ENCODE results near the gene FOXL3. TPM values are rescaled to one million over a fixed set of nuclear protein-coding genes. Genes with fewer than 3 reads are reported as not detected.
"Not testable (repeated sequence)": the region's sequence is repeated elsewhere in the genome, so short reads cannot be mapped to it uniquely, and the experiment has no call there.

The FOXL3 gene
- total and polyA plus RNA-seq, 12 donors = not detected

- intact Hi-C loops (cut with DNase I) = loop anchor here in 1 of 2 donors (10.0 kb wide), 1 partner anchor 110 kb away; no protein-coding TSS in a partner anchor
- DNase-seq = no peak
- no peak overlapping the region for H3K4me3 ChIP-seq
- WGBS, 4 donors = 78 to 90% (median 86%) methylated on average over 14 to 16 of the region's 16 CpGs
- H3K27ac ChIP-seq = no peak overlapping the region
- no peaks in the 10 kb centered on the region for H3K36me3 ChIP-seq (replicated peaks in 1 of 2)
- H3K4me1 ChIP-seq (replicated peaks in 1 of 2) = peaks cover 11 to 12% of the 10 kb centered on the region in 2 donors
- peaks cover 6% of the 10 kb centered on the region for H3K27me3 ChIP-seq
- no peak for TF ChIP-seq CTCF (IDR thresholded peaks at IDR 0.05)
- TF ChIP-seq POLR2A (IDR thresholded peaks at IDR 0.05) = no peak
- H3K9me3 ChIP-seq (replicated peaks in 1 of 3) = no peaks in the 10 kb centered on the region
Observed at GRCh38 chr7:334618-335357, 44.8 kb downstream of the FOXL3 start.

GRCh38 chr7:335358-336148 lies 45.6 kb downstream of the FOXL3 start:
- no peak overlapping the region for H3K4me3 ChIP-seq
- peaks cover 11 to 12% of the 10 kb centered on the region in 2 donors for H3K4me1 ChIP-seq (replicated peaks in 1 of 2)
- no peaks in the 10 kb centered on the region for H3K9me3 ChIP-seq (replicated peaks in 1 of 3)
- no peak for DNase-seq
- H3K36me3 ChIP-seq (replicated peaks in 1 of 2) = no peaks in the 10 kb centered on the region
- intact Hi-C loops (cut with DNase I) = loop anchor here in 1 of 2 donors (10.0 kb wide), 1 partner anchor 109 kb away; no protein-coding TSS in a partner anchor
- no peak for TF ChIP-seq CTCF (IDR thresholded peaks at IDR 0.05)
- TF ChIP-seq POLR2A (IDR thresholded peaks at IDR 0.05) = no peak
- WGBS, 4 donors = 78 to 93% (median 87%) methylated on average over 6 to 11 of the region's 11 CpGs
- H3K27me3 ChIP-seq = peaks cover 9% of the 10 kb centered on the region
- no peak overlapping the region for H3K27ac ChIP-seq

- H3K36me3 ChIP-seq (replicated peaks in 1 of 2); H3K9me3 ChIP-seq (replicated peaks in 1 of 3); H3K27ac ChIP-seq; H3K4me3 ChIP-seq; H3K27me3 ChIP-seq; DNase-seq: not testable (repeated sequence)
- WGBS, 4 donors = 77 to 91% (median 85%) methylated on average over 9 to 25 of the region's 25 CpGs; no CpG with 5 or more reads in 1 of the 4 donors
- intact Hi-C loops (cut with DNase I) = loop anchor here in 1 of 2 donors (10.0 kb wide), 1 partner anchor 109 kb away; no protein-coding TSS in a partner anchor
- H3K4me1 ChIP-seq (replicated peaks in 1 of 2) = peaks cover 11 to 12% of the 10 kb centered on the region in 2 donors
Observed at GRCh38 chr7:336149-336533, 46.2 kb downstream of the FOXL3 start.

GRCh38 chr7:336810-337566 lies 47.0 kb downstream of the FOXL3 start:
- DNase-seq = no peak
- H3K36me3 ChIP-seq (replicated peaks in 1 of 2) = no peaks in the 10 kb centered on the region
- H3K27me3 ChIP-seq = peaks cover 9% of the 10 kb centered on the region
- H3K4me3 ChIP-seq = no peak overlapping the region
- H3K4me1 ChIP-seq (replicated peaks in 1 of 2) = peaks cover 11 to 12% of the 10 kb centered on the region in 2 donors
- intact Hi-C loops (cut with DNase I) = loop anchor here in 1 of 2 donors (10.0 kb wide), 1 partner anchor 108 kb away; no protein-coding TSS in a partner anchor
- no peak for TF ChIP-seq POLR2A (IDR thresholded peaks at IDR 0.05)
- no peak for TF ChIP-seq CTCF (IDR thresholded peaks at IDR 0.05)
- no peaks in the 10 kb centered on the region for H3K9me3 ChIP-seq (replicated peaks in 1 of 3)
- WGBS, 4 donors = 76 to 89% (median 87%) methylated on average over 10 to 34 of the region's 34 CpGs
- H3K27ac ChIP-seq = no peak overlapping the region

Data from adrenal gland (tissue), 12 donors.